ENCODE results near the gene TEFM.

- TF ChIP-seq POLR2AphosphoS5 (IDR thresholded peaks at IDR 0.05; ENCODE audit: insufficient read depth, low read depth, low read length) (no peak), POLR2A (IDR thresholded peaks at IDR 0.05; ENCODE audit: low read depth, low read length) (no peak), EZH2 (IDR thresholded peaks at IDR 0.05; ENCODE audit: borderline replicate concordance, low read depth, low read length, severe bottlenecking) (no peak), GATA2 (IDR thresholded peaks at IDR 0.05; ENCODE audit: insufficient read depth, insufficient read length, low read depth, low read length) (no peak), JUN (IDR thresholded peaks at IDR 0.05; ENCODE audit: borderline replicate concordance, insufficient read depth, insufficient read length, low read depth) (no peak)
- TF ChIP-seq, protein P1, sequence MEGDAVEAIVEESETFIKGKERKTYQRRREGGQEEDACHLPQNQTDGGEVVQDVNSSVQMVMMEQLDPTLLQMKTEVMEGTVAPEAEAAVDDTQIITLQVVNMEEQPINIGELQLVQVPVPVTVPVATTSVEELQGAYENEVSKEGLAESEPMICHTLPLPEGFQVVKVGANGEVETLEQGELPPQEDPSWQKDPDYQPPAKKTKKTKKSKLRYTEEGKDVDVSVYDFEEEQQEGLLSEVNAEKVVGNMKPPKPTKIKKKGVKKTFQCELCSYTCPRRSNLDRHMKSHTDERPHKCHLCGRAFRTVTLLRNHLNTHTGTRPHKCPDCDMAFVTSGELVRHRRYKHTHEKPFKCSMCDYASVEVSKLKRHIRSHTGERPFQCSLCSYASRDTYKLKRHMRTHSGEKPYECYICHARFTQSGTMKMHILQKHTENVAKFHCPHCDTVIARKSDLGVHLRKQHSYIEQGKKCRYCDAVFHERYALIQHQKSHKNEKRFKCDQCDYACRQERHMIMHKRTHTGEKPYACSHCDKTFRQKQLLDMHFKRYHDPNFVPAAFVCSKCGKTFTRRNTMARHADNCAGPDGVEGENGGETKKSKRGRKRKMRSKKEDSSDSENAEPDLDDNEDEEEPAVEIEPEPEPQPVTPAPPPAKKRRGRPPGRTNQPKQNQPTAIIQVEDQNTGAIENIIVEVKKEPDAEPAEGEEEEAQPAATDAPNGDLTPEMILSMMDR (IDR thresholded peaks at IDR 0.05; ENCODE audit: extremely low read depth in 1 of 2, insufficient read depth in 1 of 2, low read depth in 1 of 2, low read length in 2 of 2) = no peak
- TF ChIP-seq, protein P2, sequence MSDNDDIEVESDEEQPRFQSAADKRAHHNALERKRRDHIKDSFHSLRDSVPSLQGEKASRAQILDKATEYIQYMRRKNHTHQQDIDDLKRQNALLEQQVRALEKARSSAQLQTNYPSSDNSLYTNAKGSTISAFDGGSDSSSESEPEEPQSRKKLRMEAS (IDR thresholded peaks at IDR 0.05; ENCODE audit: insufficient read depth, insufficient read length) = no peak
These were observed 51.9 kb downstream of the TEFM start for GRCh38 chr17:30854146-30854545.

All from endothelial cell of umbilical vein (primary cell).